RWPE1 (cell line): Measurements from ENCODE around the gene ENTPD7.

Experiments used
- CTCF ChIA-PET: fragments of 350-600 bp; sonication (Branson Sonifier 250); formaldehyde crosslinking; extraction: SDS; loops from one replicate; lab custom pipeline; 2021; lab: Yijun Ruan, JAX
- POLR2A ChIA-PET: fragments of 400-600 bp; formaldehyde crosslinking; extraction: SDS; loops from one replicate; lab custom pipeline; 2020; ENCODE audit warnings: antibody characterized with exemption; ENCODE audit not compliant: low non-redundant PET; lab: Yijun Ruan, JAX
- DNase-seq: peaks from one replicate; pipeline ENCODE4 v3.0.0; 2012; ENCODE audit warnings: low spot score
- H3K27ac ChIP-seq: fragments of 450-650 bp; 2 replicates; pipeline ENCODE4 v1.5.1; 2017
- TF ChIP-seq, protein P1 (sequence below): fragments of 450-650 bp; conservative IDR thresholded peaks from 2 replicates; pipeline ENCODE4 v1.5.1; 2017; ENCODE audit warnings: low read depth, mild to moderate bottlenecking

ENTPD7 gene

GRCh38 chr10:99659031-99659867 lies at the start of gene ENTPD7:
ENTPD7 (plus strand) TSS chr10:99659509; CDS start chr10:99659957, 448 bp downstream.
- DNase-seq, result peak; percentile 99
- ChIA-PET POLR2A (interaction anchor here (0.6 to 1.8 kb wide), 5 partner anchors 38 to 1945 kb away, joined by 3 to 9 read pairs (median 4); partner anchors contain the start of gene SLC25A28), CTCF (interaction anchor here (1.0 to 1.4 kb wide), 2 partner anchors 38 to 62 kb away, joined by 3 read pairs; no protein-coding TSS in a partner anchor)
- H3K27ac ChIP-seq, result peak within 1 kb of the TSS; percentile 74
- TF ChIP-seq, protein P1, sequence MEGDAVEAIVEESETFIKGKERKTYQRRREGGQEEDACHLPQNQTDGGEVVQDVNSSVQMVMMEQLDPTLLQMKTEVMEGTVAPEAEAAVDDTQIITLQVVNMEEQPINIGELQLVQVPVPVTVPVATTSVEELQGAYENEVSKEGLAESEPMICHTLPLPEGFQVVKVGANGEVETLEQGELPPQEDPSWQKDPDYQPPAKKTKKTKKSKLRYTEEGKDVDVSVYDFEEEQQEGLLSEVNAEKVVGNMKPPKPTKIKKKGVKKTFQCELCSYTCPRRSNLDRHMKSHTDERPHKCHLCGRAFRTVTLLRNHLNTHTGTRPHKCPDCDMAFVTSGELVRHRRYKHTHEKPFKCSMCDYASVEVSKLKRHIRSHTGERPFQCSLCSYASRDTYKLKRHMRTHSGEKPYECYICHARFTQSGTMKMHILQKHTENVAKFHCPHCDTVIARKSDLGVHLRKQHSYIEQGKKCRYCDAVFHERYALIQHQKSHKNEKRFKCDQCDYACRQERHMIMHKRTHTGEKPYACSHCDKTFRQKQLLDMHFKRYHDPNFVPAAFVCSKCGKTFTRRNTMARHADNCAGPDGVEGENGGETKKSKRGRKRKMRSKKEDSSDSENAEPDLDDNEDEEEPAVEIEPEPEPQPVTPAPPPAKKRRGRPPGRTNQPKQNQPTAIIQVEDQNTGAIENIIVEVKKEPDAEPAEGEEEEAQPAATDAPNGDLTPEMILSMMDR, result no peak

- no peak overlapping the region for H3K27ac ChIP-seq
- ChIA-PET CTCF (interaction anchor here (0.7 to 1.2 kb wide), 2 partner anchors 11 to 162 kb away, joined by 3 read pairs; no protein-coding TSS in a partner anchor), POLR2A (no interaction called here)
- TF ChIP-seq, protein P1, result no peak
- DNase-seq, result no peak
These were observed 49.1 kb upstream of the ENTPD7 start for GRCh38 chr10:99610221-99610620.

GRCh38 chr10:99611326-99611725 lies 48.0 kb upstream of the ENTPD7 start:
- DNase-seq, result no peak
- ChIA-PET CTCF (interaction anchor here (0.7 to 2.9 kb wide), 8 partner anchors 12 to 220 kb away, joined by 3 to 23 read pairs (median 5); no protein-coding TSS in a partner anchor), POLR2A (no interaction called here)
- TF ChIP-seq, protein P1, result no peak
- no peak overlapping the region for H3K27ac ChIP-seq

- DNase-seq, result peak; percentile 72
- no peak overlapping the region; the same call in 1 of the 2 replicates for H3K27ac ChIP-seq
- TF ChIP-seq, protein P1, result peak; percentile 82
- ChIA-PET CTCF (interaction anchor here (0.6 to 2.9 kb wide), 26 partner anchors 10 to 286 kb away, joined by 3 to 23 read pairs (median 4); partner anchors contain the start of gene GOT1), POLR2A (no interaction called here)
These were observed 47.0 kb upstream of the ENTPD7 start for GRCh38 chr10:99612167-99612831.

DNA sequence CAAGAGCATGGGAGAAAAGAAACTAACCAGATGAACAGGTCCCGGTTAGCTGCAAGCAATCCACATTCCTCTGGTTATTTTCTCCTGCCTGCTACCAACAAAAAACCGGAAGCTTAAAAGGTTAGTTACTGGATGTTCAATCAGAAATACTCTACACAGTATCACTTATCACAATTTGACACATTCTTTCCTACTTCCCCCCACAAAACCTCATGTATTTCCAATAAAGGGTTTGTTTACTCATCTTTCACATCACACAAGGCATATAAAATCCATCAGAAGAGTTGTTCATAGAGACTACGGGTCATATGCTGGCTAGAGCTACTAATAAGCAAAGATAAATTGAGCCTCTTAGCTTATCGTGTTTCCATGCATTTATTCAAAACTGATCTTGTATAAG lies 43.9 kb upstream of the ENTPD7 start:
- ChIA-PET POLR2A (no interaction called here), CTCF (interaction anchor here (0.6 to 2.2 kb wide), 2 partner anchors 140 to 180 kb away, joined by 3 to 17 read pairs; no protein-coding TSS in a partner anchor)
- no peak overlapping the region for H3K27ac ChIP-seq
- TF ChIP-seq, protein P1, result no peak
- DNase-seq, result no peak

DNA sequence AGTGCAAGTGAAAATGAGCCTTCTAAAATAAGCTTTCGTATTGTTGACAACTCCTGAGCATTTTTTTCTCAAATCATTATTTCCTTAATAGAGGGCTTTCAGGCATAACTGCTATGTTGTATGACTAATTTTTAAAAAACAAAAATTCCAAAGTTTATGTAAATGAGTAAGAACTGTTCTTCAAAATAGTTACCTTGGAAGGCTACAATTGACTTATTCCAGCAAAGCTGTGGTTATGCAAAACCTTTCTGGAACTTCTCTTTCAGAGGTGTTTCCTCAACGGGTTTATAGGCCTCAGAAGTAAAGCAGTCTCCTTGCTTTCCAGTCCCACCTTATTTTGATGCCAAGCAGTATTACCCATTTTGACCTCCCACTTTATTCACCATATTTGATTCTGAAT lies 41.6 kb upstream of the ENTPD7 start:
- TF ChIP-seq, protein P1, result no peak
- ChIA-PET CTCF (interaction anchor here (1.0 kb wide), 1 partner anchor 182 kb away, joined by 3 read pairs; no protein-coding TSS in a partner anchor), POLR2A (no interaction called here)
- DNase-seq, result no peak
- no peak overlapping the region for H3K27ac ChIP-seq
